Caco-2 (cell line): ENCODE results near the gene SOS1. TPM values are rescaled to one million over a fixed set of nuclear protein-coding genes. Genes with fewer than 3 reads are reported as not detected.

Experiments
- BruUV-seq: library from RNA; stranded (reverse); fragments of 400-500 nt; replicated peaks from 2 replicates; lab custom pipeline; 2021; lab: Mats Ljungman, UMichigan
- CTCF ChIA-PET: fragments of 300-600 bp; sonication (Branson Sonifier 250); formaldehyde crosslinking; loops from one replicate; lab custom pipeline; 2022; ENCODE audit warnings: antibody characterized with exemption; lab: Charles Lee
- POLR2A ChIA-PET: fragments of 300-600 bp; sonication (Branson Sonifier 250); formaldehyde crosslinking; loops from one replicate; lab custom pipeline; 2022; ENCODE audit warnings: antibody characterized with exemption; lab: Charles Lee
- DNase-seq, 2 experiments: peaks; one replicate each; pipeline versions ENCODE4 v3.0.0 to v3.0.0-alpha.2; 2020 to 2022
- H3K27me3 ChIP-seq: replicated peaks from 2 replicates; pipeline ENCODE4 v1.6.0; 2011; ENCODE audit warnings: low read length; ENCODE audit not compliant: control insufficient read depth, insufficient read depth
- H3K36me3 ChIP-seq: 2 replicates; pipeline ENCODE4 v1.5.1; 2011; ENCODE audit warnings: low read length; ENCODE audit not compliant: control insufficient read depth, insufficient read depth
- H3K4me1 ChIP-seq: fragments of 250-450 bp; sonication (Bioruptor Pico); 2 replicates; pipeline ENCODE4 v1.5.1; 2020; ENCODE audit warnings: mild to moderate bottlenecking
- H3K4me3 ChIP-seq: 2 replicates; pipeline ENCODE4 v1.5.1; 2011; ENCODE audit warnings: low read depth, mild to moderate bottlenecking, control low read depth, low read length
- H3K9me3 ChIP-seq: fragments of 250-450 bp; sonication (Bioruptor Pico); 2 replicates; pipeline ENCODE4 v1.5.1; 2020; ENCODE audit warnings: mild to moderate bottlenecking, moderate library complexity
- H3K27ac Mint-ChIP-seq: one replicate; pipeline ENCODE4 v1.8.0; 2022; ENCODE audit warnings: mixed read lengths; ENCODE audit not compliant: unreplicated experiment
- H3K27me3 Mint-ChIP-seq: one replicate; pipeline ENCODE4 v1.8.0; 2022; ENCODE audit warnings: mixed read lengths; ENCODE audit not compliant: insufficient read depth, unreplicated experiment
- H3K36me3 Mint-ChIP-seq: one replicate; pipeline ENCODE4 v1.8.0; 2022; ENCODE audit warnings: mild to moderate bottlenecking, mixed read lengths; ENCODE audit not compliant: insufficient read depth, unreplicated experiment
- H3K4me1 Mint-ChIP-seq: one replicate; pipeline ENCODE4 v1.8.0; 2022; ENCODE audit warnings: low read depth, mixed read lengths; ENCODE audit not compliant: unreplicated experiment
- H3K4me3 Mint-ChIP-seq: one replicate; pipeline ENCODE4 v1.8.0; 2022; ENCODE audit warnings: mild to moderate bottlenecking, moderate library complexity, mixed read lengths; ENCODE audit not compliant: unreplicated experiment
- H3K9me3 Mint-ChIP-seq: one replicate; pipeline ENCODE4 v1.8.0; 2022; ENCODE audit warnings: mixed read lengths; ENCODE audit not compliant: unreplicated experiment
- CTCF ChIP-seq, 2 experiments: fragments of 200-600 bp in 1 of 2; IDR thresholded peaks; 1 replicate in 1 of 2; 2 replicates in 1 of 2; pipeline versions ENCODE4 v1.5.1 to v1.8.0; 2011 to 2022; ENCODE audit warnings: antibody characterized with exemption in 1 of 2, control low read depth in 1 of 2, inconsistent platforms in 1 of 2, low read depth in 1 of 2, low read length in 1 of 2, mild to moderate bottlenecking in 1 of 2, moderate library complexity in 1 of 2; ENCODE audit not compliant: insufficient read depth in 1 of 2, severe bottlenecking in 1 of 2, unreplicated experiment in 1 of 2
- intact Hi-C: fragments of 100-400 bp; cut with micrococcal nuclease; formaldehyde crosslinking; loops from one replicate; pipeline ENCODE4 v1.10.0; 2022; ENCODE audit not compliant: unreplicated experiment
- total RNA-seq: library from RNA; stranded (reverse); gene quantifications from 2 replicates; pipeline ENCODE4 v1.2.3, GENCODE V29; 2022

Gene SOS1
- total RNA-seq, 1 experiment from 2014 or later = 49.7 TPM

- CTCF ChIA-PET = interaction anchor here (1.5 kb wide), 1 partner anchor 26 kb away, joined by 3 read pairs; the partner anchor contains the start of gene SOS1
- no peaks in the 10 kb centered on the region for H3K9me3 Mint-ChIP-seq
Measured at GRCh38 chr2:39094717-39095363, 26.0 kb downstream of the SOS1 start.

GRCh38 chr2:39093218-39093898 is 27.5 kb downstream of the SOS1 start:
- ChIA-PET CTCF (no interaction called here), POLR2A (no interaction called here)
- Mint-ChIP-seq H3K27ac (no peak overlapping the region), H3K9me3 (no peaks in the 10 kb centered on the region), H3K36me3 (peaks cover 7% of the 10 kb centered on the region), H3K27me3 (no peaks in the 10 kb centered on the region), H3K4me3 (no peak overlapping the region), H3K4me1 (peaks cover 17% of the 10 kb centered on the region)
- H3K4me1 ChIP-seq = no peaks in the 10 kb centered on the region
- TF ChIP-seq CTCF (IDR thresholded peaks at IDR 0.05; ENCODE audit: insufficient read depth in 1 of 2, low read depth in 1 of 2, low read length in 1 of 2, severe bottlenecking in 1 of 2, unreplicated experiment in 1 of 2) = no peak
- no peak overlapping the region for H3K4me3 ChIP-seq
- no peaks in the 10 kb centered on the region for H3K9me3 ChIP-seq
- BruUV-seq = no TSS peak
- intact Hi-C loops = no loop called here
- H3K27me3 ChIP-seq = no peaks in the 10 kb centered on the region
- H3K36me3 ChIP-seq = no peaks in the 10 kb centered on the region
- no peak for DNase-seq

More at GRCh38 chr2:39094717-39095363, 26.0 kb downstream of the SOS1 start:
- Mint-ChIP-seq H3K4me3 (no peak overlapping the region), H3K27ac (no peak overlapping the region), H3K27me3 (no peaks in the 10 kb centered on the region), H3K4me1 (peaks cover 17% of the 10 kb centered on the region), H3K36me3 (peaks cover 13% of the 10 kb centered on the region)
- no peak overlapping the region for H3K4me3 ChIP-seq
- no TSS peak for BruUV-seq
- H3K27me3 ChIP-seq = no peaks in the 10 kb centered on the region
- DNase-seq = no peak
- no peaks in the 10 kb centered on the region for H3K4me1 ChIP-seq
- no peaks in the 10 kb centered on the region for H3K9me3 ChIP-seq
- no peak for TF ChIP-seq CTCF (IDR thresholded peaks at IDR 0.05; ENCODE audit: insufficient read depth in 1 of 2, low read depth in 1 of 2, low read length in 1 of 2, severe bottlenecking in 1 of 2, unreplicated experiment in 1 of 2)
- H3K36me3 ChIP-seq = no peaks in the 10 kb centered on the region
- intact Hi-C loops = no loop called here
- POLR2A ChIA-PET = interaction anchor here (0.6 kb wide), 1 partner anchor 30 kb away, joined by 3 read pairs; no protein-coding TSS in a partner anchor

- Histone ChIP-seq H3K4me3 (no peak overlapping the region), H3K27me3 (no peaks in the 10 kb centered on the region), H3K9me3 (no peaks in the 10 kb centered on the region), H3K4me1 (no peaks in the 10 kb centered on the region), H3K36me3 (no peaks in the 10 kb centered on the region)
- Mint-ChIP-seq H3K27me3 (no peaks in the 10 kb centered on the region), H3K36me3 (peaks cover 7% of the 10 kb centered on the region), H3K4me3 (no peak overlapping the region), H3K4me1 (peaks cover 17% of the 10 kb centered on the region), H3K27ac (peak overlapping the region; percentile 0), H3K9me3 (no peaks in the 10 kb centered on the region)
- CTCF ChIA-PET = no interaction called here
- TF ChIP-seq CTCF (IDR thresholded peaks at IDR 0.05; ENCODE audit: insufficient read depth in 1 of 2, low read depth in 1 of 2, low read length in 1 of 2, severe bottlenecking in 1 of 2, unreplicated experiment in 1 of 2) = no peak
- no TSS peak for BruUV-seq
- intact Hi-C loops = no loop called here
- POLR2A ChIA-PET = no interaction called here
- no peak for DNase-seq
Measured at GRCh38 chr2:39091543-39091942, 29.3 kb downstream of the SOS1 start.
